HG02588 (cell line): Measurements from ENCODE around the gene LRP1.

Experiments
- ATAC-seq: cut with Tn5 transposase; IDR thresholded peaks from one replicate; pipeline ENCODE4 v1.9.1; 2021; ENCODE audit warnings: mild to moderate bottlenecking, moderate library complexity; ENCODE audit not compliant: unreplicated experiment

The LRP1 gene

GRCh38 chr12:57170927-57171326 lies 42.6 kb downstream of the LRP1 start:
- no peak for ATAC-seq

DNA sequence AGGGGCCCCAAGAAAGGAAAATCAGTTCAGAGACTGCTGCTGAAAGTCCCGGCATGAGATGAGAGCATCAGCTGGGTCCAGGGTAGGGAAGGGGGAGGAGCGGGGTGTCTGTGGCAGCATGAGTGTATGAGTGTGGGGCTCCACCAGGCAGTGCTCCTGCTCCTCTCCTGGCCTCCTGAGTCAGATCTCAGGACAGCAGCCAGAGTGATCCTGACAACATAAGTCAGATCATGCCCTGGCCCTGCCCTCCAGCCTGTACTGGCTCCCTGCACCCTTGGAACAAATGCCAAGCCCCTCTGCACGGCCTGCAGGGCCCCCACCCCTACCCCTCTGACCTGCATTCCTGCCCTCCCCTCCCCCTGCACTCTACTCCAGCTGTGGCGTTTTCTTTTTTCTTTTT lies 43.4 kb downstream of the LRP1 start:
- ATAC-seq = no peak

DNA sequence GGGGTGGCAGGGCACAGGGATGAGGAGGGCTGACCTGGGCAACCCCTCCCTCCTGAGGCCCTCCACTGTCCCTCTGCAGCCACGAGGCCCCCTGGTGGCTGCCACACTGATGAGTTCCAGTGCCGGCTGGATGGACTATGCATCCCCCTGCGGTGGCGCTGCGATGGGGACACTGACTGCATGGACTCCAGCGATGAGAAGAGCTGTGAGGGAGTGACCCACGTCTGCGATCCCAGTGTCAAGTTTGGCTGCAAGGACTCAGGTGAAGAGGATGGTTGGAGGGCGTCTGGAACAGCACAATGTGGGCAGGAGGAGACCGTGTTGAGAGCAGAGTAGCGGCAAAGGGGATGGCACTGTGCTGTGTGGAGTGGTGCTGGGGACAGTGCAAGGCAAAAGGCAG lies 44.8 kb downstream of the LRP1 start:
- ATAC-seq = no peak

DNA sequence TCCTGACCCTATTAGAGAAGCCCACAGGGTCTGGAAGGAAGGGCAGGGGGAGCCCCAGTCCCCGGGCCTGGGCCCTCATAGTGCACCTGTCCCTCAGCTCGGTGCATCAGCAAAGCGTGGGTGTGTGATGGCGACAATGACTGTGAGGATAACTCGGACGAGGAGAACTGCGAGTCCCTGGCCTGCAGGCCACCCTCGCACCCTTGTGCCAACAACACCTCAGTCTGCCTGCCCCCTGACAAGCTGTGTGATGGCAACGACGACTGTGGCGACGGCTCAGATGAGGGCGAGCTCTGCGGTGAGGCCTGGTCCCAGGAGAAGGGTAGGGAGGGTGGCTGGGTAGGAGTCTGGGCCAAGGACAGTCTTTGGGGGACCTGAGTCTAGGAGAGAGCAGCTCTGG lies 45.4 kb downstream of the LRP1 start:
- no peak for ATAC-seq

- ATAC-seq = no peak
Observed at GRCh38 chr12:57175428-57176138, 47.3 kb downstream of the LRP1 start.

DNA sequence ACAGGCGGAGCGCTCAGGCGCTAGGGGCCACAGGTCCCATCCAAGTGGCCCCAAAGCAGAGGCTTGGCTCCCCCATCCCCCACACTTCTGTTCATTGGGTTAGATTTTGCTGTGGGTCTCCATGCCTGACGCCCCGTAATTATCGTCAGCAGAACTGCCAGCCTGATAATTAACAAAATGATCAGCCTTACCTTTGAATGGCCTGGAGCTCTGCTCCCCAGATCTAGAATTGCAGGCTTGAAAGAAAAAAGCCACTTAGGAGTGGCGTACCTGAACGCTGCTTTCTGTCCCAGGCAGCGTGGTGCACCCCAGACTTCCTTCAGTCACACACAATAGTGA lies 47.8 kb downstream of the LRP1 start:
- ATAC-seq = no peak

- no peak for ATAC-seq
Observed at GRCh38 chr12:57176846-57177245, 48.6 kb downstream of the LRP1 start.

DNA sequence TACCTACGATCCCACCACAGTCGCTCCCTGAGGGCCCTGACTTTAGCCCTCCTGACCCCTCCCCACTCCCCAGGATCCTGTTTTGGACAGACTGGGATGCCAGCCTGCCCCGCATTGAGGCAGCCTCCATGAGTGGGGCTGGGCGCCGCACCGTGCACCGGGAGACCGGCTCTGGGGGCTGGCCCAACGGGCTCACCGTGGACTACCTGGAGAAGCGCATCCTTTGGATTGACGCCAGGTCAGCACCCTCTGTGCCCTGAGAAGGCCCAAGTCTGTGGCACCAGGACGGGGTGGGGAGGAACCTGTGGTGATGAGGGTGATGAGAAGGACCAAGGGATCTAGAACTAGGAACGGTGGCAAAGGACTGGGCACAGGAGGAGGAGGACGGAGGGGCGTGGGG lies 49.1 kb downstream of the LRP1 start:
- no peak for ATAC-seq

- no peak for ATAC-seq
Observed at GRCh38 chr12:57178213-57178612, 49.9 kb downstream of the LRP1 start.

GRCh38 chr12:57179331-57180086 lies 51.2 kb downstream of the LRP1 start:
- ATAC-seq = no peak

- no peak for ATAC-seq
Observed at GRCh38 chr12:57180321-57180989, 52.2 kb downstream of the LRP1 start.

GRCh38 chr12:57181072-57181471 lies 52.8 kb downstream of the LRP1 start:
- no peak for ATAC-seq

GRCh38 chr12:57181561-57182155 lies 53.4 kb downstream of the LRP1 start:
- ATAC-seq = no peak

GRCh38 chr12:57182918-57183575 lies 54.8 kb downstream of the LRP1 start:
- peak; percentile 90 for ATAC-seq

GRCh38 chr12:57183939-57184725 lies 55.8 kb downstream of the LRP1 start:
- ATAC-seq = no peak

GRCh38 chr12:57185403-57185802 lies 57.1 kb downstream of the LRP1 start:
- ATAC-seq = no peak

GRCh38 chr12:57185906-57186508 lies 57.7 kb downstream of the LRP1 start:
- no peak for ATAC-seq

DNA sequence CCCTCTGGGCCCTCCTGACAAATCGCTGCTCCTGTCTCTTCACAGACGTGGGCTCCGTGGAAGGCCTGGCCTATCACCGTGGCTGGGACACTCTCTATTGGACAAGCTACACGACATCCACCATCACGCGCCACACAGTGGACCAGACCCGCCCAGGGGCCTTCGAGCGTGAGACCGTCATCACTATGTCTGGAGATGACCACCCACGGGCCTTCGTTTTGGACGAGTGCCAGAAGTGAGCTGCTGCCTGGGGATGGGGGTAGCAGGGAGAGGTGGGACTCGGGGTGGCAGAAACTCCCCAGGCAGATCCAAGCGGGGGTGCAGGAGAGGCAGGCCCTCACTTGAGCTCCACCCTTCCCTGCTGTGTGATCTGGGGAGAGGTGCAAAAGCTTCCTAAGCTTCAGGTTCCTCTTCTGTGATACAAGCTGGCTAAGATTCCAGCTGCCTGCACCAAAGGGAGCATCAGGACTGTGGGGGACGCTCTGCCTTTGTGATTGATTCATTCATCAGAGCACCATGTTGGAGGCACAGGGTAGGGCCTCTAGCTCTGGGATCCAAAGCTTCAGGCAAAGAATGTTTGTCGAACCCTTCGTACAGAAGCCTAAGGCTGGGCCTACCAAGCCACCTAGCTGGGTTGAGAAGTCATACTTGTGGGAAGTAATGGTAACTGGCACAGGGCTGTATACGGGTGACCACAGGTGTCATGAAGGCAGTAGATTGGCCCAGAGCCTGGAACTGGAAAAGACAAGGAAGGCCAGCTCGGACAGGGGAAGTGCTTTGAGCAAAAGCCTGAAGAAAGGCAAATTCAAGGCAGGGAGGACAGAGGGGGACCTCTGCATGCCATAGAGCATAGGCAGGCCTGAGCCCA lies 59.2 kb downstream of the LRP1 start:
- ATAC-seq = no peak

DNA sequence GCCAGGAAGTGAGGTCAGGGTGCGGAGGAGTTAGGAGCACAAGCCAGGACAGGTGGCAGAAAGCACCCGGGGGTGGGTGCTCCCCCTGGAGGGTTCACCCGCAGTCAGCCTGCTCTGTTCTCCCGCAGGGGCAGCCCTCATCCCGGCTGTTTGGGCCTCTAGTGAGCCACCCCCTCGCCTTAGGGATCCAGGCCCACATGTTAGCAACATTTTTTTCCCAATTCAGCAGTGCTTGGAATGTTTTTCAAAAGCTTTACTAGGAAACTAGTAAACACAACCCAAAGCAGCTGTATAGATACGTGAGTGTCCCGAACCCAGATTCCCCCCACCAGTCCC lies 59.8 kb downstream of the LRP1 start:
- ATAC-seq = no peak
